Measurements from ENCODE around the gene MDK.

DNA sequence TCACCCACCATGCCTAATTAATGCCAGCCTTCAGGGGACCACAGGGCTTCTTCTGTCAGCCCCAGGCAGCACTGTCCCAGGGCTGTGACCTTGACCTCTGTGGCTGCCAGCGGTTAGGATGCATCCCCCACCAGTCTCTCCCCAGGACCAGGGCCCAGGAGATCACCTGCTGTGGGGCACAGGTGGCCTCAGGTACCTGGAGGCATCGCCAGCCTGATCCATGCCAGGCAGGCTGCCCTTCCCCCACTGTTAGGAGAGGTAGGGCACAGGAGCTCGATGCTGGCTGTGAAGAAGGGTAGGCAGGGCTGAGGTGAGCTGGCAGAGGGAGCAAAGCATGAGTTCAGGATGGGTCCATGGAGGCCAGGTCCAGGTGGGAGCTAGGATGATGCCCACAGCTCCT, 16.7 kb upstream of the MDK start:
- TF ChIP-seq, protein P1, sequence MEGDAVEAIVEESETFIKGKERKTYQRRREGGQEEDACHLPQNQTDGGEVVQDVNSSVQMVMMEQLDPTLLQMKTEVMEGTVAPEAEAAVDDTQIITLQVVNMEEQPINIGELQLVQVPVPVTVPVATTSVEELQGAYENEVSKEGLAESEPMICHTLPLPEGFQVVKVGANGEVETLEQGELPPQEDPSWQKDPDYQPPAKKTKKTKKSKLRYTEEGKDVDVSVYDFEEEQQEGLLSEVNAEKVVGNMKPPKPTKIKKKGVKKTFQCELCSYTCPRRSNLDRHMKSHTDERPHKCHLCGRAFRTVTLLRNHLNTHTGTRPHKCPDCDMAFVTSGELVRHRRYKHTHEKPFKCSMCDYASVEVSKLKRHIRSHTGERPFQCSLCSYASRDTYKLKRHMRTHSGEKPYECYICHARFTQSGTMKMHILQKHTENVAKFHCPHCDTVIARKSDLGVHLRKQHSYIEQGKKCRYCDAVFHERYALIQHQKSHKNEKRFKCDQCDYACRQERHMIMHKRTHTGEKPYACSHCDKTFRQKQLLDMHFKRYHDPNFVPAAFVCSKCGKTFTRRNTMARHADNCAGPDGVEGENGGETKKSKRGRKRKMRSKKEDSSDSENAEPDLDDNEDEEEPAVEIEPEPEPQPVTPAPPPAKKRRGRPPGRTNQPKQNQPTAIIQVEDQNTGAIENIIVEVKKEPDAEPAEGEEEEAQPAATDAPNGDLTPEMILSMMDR (IDR thresholded peaks at IDR 0.05) = no peak
- TF ChIP-seq POLR2A (IDR thresholded peaks at IDR 0.05) = no peak

Measured in Peyer's patch (tissue), 4 donors.